Frontal cortex (tissue), 4 donors: Measurements from ENCODE around the gene AMOTL2. TPM values are rescaled to one million over a fixed set of nuclear protein-coding genes. Genes with fewer than 3 reads are reported as not detected.

Experiments used
- DNase-seq, 2 donors: peaks; one replicate each; pipeline ENCODE4 v3.0.0; 2012; ENCODE audit warnings: low spot score in 2 of 2
- FAIRE-seq: peaks from 2 replicates; lab custom pipeline; 2012; peaks lifted over from hg19 to GRCh38; lab: Jason Lieb, UNC
- small RNA-seq: library from RNA; depleted of rRNA; stranded (forward); fragments of <200 nt; gene quantifications from one replicate; pipeline ENCODE3, GENCODE V24; 2014
- total RNA-seq: library from RNA; depleted of rRNA; stranded (reverse); fragments of >200 nt; gene quantifications from one replicate; pipeline ENCODE4 v1.2.3, GENCODE V29; 2014
- donor health status: control.
- donor health status: control.
- donor health status: control.

The AMOTL2 gene
- total RNA-seq, 1 donor from 2014 or later = 62.0 TPM

GRCh38 chr3:134306320-134306719 is 67.9 kb downstream of the AMOTL2 start:
- DNase-seq = no peak
- FAIRE-seq = no peak

Small RNA genes within 50 kb of the gene (small RNA-seq; reads per million reads assigned to genes)
- gene HMGN1P9 = not detected
- not detected for gene MIR6827

Other genes with a start within 250 kb of the AMOTL2 start
- 89.3 TPM for gene RYK, start 123.6 kb downstream of the AMOTL2 start, total RNA-seq
- 41.6 TPM for gene ANAPC13, start 111.5 kb upstream of the AMOTL2 start, total RNA-seq
- 22.4 TPM for gene CEP63, start 111.6 kb upstream of the AMOTL2 start, total RNA-seq